ENCODE results near the gene PEX5L. TPM values are rescaled to one million over a fixed set of nuclear protein-coding genes. Genes with fewer than 3 reads are reported as not detected.

Gene PEX5L
- total RNA-seq, 2 experiments from 2014 or later: not detected

GRCh38 chr3:179902061-179902460 is 134.7 kb downstream of the PEX5L start:
- H3K9me3 ChIP-seq (ENCODE audit: control insufficient read depth in 1 of 2, insufficient read depth in 1 of 2, low read length in 2 of 2): peaks cover 0 to 4% of the 10 kb centered on the region in 2 experiments
- Mint-ChIP-seq H3K36me3 (ENCODE audit: low read depth) (no peaks in the 10 kb centered on the region), H3K4me1 (ENCODE audit: low read depth) (no peaks in the 10 kb centered on the region), H3K9me3 (no peaks in the 10 kb centered on the region), H3K4me3 (no peak overlapping the region), H3K27ac (no peak overlapping the region), H3K27me3 (peaks cover 15% of the 10 kb centered on the region)
- H3K4me1 ChIP-seq (ENCODE audit: insufficient read depth, low read length): no peaks in the 10 kb centered on the region
- H3K36me3 ChIP-seq (ENCODE audit: insufficient read depth, low read length): no peaks in the 10 kb centered on the region
- intact Hi-C loops (cut with DNase I, micrococcal nuclease): no loop called here
- TF ChIP-seq CTCF (IDR thresholded peaks at IDR 0.05): no peak
- DNase-seq (no peak), ATAC-seq (ENCODE audit: poor library complexity) (no peak)
- peaks cover 0 to 8% of the 10 kb centered on the region in 2 experiments for H3K27me3 ChIP-seq (ENCODE audit: control insufficient read depth in 1 of 2, insufficient read depth in 2 of 2, low read length in 2 of 2)
- CTCF ChIA-PET: no interaction called here
- no peak overlapping the region for H3K4me3 ChIP-seq (ENCODE audit: low read length)
- H3K27ac ChIP-seq (ENCODE audit: low read depth in 1 of 2, low read length in 2 of 2): no peak overlapping the region
- POLR2A ChIA-PET: no interaction called here

- Histone ChIP-seq H3K36me3 (ENCODE audit: insufficient read depth, low read length) (no peaks in the 10 kb centered on the region), H3K4me1 (ENCODE audit: insufficient read depth, low read length) (no peaks in the 10 kb centered on the region), H3K27ac (ENCODE audit: low read depth in 1 of 2, low read length in 2 of 2) (no peak overlapping the region), H3K27me3 (ENCODE audit: control insufficient read depth in 1 of 2, insufficient read depth in 2 of 2, low read length in 2 of 2) (peaks cover 0 to 8% of the 10 kb centered on the region in 2 experiments), H3K4me3 (ENCODE audit: low read length) (no peak overlapping the region), H3K9me3 (ENCODE audit: control insufficient read depth in 1 of 2, insufficient read depth in 1 of 2, low read length in 2 of 2) (no peaks in the 10 kb centered on the region)
- no peaks in the 10 kb centered on the region for H3K9me3 Mint-ChIP-seq
- DNase-seq (peak in 3 of 14 experiments; percentile 20 to 40 (median 32)), ATAC-seq (ENCODE audit: poor library complexity) (peak; percentile 24)
- peaks cover 7% of the 10 kb centered on the region for H3K27me3 Mint-ChIP-seq
- CTCF ChIA-PET: no interaction called here
- no peak overlapping the region for H3K27ac Mint-ChIP-seq
- no peaks in the 10 kb centered on the region for H3K4me1 Mint-ChIP-seq (ENCODE audit: low read depth)
- POLR2A ChIA-PET: no interaction called here
- no peak overlapping the region for H3K4me3 Mint-ChIP-seq
- intact Hi-C loops (cut with DNase I, micrococcal nuclease): no loop called here
- TF ChIP-seq CTCF (IDR thresholded peaks at IDR 0.05): no peak
- H3K36me3 Mint-ChIP-seq (ENCODE audit: low read depth): no peaks in the 10 kb centered on the region
Measured at GRCh38 chr3:179898024-179898423, 138.7 kb downstream of the PEX5L start.

GRCh38 chr3:179897231-179897630 is 139.5 kb downstream of the PEX5L start:
- POLR2A ChIA-PET: no interaction called here
- H3K9me3 Mint-ChIP-seq: no peaks in the 10 kb centered on the region
- peaks cover 7% of the 10 kb centered on the region for H3K27me3 Mint-ChIP-seq
- ATAC-seq (ENCODE audit: poor library complexity): no peak
- H3K27ac Mint-ChIP-seq: no peak overlapping the region
- TF ChIP-seq CTCF (IDR thresholded peaks at IDR 0.05): no peak
- H3K9me3 ChIP-seq (ENCODE audit: control insufficient read depth in 1 of 2, insufficient read depth in 1 of 2, low read length in 2 of 2): no peaks in the 10 kb centered on the region
- no peaks in the 10 kb centered on the region for H3K4me1 Mint-ChIP-seq (ENCODE audit: low read depth)
- CTCF ChIA-PET: no interaction called here
- H3K4me3 Mint-ChIP-seq: no peak overlapping the region
- no peak overlapping the region for H3K4me3 ChIP-seq (ENCODE audit: low read length)
- peaks cover 0 to 8% of the 10 kb centered on the region in 2 experiments for H3K27me3 ChIP-seq (ENCODE audit: control insufficient read depth in 1 of 2, insufficient read depth in 2 of 2, low read length in 2 of 2)
- no peaks in the 10 kb centered on the region for H3K36me3 Mint-ChIP-seq (ENCODE audit: low read depth)
- intact Hi-C loops (cut with DNase I, micrococcal nuclease): no loop called here
- DNase-seq: no peak
- no peaks in the 10 kb centered on the region for H3K4me1 ChIP-seq (ENCODE audit: insufficient read depth, low read length)
- H3K27ac ChIP-seq (ENCODE audit: low read depth in 1 of 2, low read length in 2 of 2): no peak overlapping the region
- H3K36me3 ChIP-seq (ENCODE audit: insufficient read depth, low read length): no peaks in the 10 kb centered on the region

All from CD4-positive, alpha-beta T cell (primary cell).